Measurements from ENCODE around the gene VWA3A. TPM values are rescaled to one million over a fixed set of nuclear protein-coding genes. Genes with fewer than 3 reads are reported as not detected.
A peak's percentile ranks its signal among the peaks of the same experiment; 100 is the strongest.

Gene VWA3A
- total RNA-seq, 1 donor from 2014 or later, result 4.7 TPM

DNA sequence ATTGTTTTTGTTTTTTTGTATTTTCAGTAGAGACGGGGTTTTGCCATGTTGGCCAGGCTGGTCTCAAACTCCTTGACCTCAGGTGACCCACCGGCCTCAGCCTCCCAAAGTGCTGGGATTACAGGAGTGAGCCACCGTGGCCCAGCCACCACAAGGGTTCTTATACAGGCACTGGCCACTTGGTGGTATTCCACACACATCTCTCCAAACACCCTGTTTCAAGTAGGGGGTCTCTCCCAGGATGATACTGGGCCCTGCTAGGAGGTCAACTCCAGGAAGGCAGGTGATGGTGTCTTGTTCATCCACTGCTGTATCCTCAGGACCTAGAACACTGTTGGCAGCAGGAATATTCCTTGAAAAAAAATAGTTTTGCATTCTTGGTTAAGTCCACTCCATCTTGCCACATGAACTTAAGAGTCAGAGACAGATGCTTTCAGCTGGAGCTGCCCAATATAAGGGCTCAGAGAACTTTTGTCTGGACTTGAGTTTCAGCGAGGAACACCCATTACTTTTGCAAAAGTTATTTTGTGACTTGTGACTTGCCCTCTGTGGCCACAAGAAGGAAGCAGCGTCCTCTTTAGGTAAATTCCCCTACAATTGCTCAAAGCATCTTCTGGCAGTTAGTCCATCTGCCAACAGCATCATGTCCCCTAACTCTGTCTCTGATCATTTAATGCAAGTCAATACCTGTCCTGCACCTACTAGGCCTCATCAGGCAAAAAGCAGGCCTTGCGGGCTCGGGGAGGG is 106.4 kb downstream of the VWA3A start:
- H3K27me3 Mint-ChIP-seq, result peaks cover 12% of the 10 kb centered on the region
- peaks cover 3% of the 10 kb centered on the region for H3K36me3 Mint-ChIP-seq
- peaks cover 13% of the 10 kb centered on the region for H3K4me1 Mint-ChIP-seq (ENCODE audit: unreplicated experiment)
- no peak overlapping the region for H3K4me3 Mint-ChIP-seq
- TF ChIP-seq, protein P1, sequence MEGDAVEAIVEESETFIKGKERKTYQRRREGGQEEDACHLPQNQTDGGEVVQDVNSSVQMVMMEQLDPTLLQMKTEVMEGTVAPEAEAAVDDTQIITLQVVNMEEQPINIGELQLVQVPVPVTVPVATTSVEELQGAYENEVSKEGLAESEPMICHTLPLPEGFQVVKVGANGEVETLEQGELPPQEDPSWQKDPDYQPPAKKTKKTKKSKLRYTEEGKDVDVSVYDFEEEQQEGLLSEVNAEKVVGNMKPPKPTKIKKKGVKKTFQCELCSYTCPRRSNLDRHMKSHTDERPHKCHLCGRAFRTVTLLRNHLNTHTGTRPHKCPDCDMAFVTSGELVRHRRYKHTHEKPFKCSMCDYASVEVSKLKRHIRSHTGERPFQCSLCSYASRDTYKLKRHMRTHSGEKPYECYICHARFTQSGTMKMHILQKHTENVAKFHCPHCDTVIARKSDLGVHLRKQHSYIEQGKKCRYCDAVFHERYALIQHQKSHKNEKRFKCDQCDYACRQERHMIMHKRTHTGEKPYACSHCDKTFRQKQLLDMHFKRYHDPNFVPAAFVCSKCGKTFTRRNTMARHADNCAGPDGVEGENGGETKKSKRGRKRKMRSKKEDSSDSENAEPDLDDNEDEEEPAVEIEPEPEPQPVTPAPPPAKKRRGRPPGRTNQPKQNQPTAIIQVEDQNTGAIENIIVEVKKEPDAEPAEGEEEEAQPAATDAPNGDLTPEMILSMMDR (conservative IDR thresholded peaks at IDR 0.05), result no peak
- no peaks in the 10 kb centered on the region for H3K9me3 Mint-ChIP-seq
- H3K27ac Mint-ChIP-seq, result peak overlapping the region; percentile 53
- DNase-seq (ENCODE audit: extremely low spot score, unreplicated experiment), result no peak

DNA sequence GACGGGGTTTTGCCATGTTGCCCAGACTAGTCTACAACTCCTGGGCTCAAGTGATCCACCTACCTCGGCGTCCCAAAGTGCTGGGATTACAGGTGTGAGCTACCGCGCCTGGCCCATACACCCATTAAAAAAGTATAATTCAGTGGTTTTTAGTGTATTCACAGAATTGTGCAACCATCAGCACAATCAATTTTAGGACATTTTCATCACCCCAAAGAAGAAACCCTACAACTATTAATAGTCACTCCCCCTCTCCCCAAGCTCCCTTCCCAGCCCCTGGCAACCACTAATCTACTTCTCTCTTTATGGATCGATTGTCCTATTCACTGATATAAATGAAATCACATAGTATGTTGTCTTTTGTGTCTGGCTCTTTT is 109.9 kb downstream of the VWA3A start:
- DNase-seq (ENCODE audit: extremely low spot score, unreplicated experiment), result no peak
- Mint-ChIP-seq H3K4me1 (ENCODE audit: unreplicated experiment) (peaks cover 13% of the 10 kb centered on the region), H3K9me3 (peaks cover 5% of the 10 kb centered on the region), H3K4me3 (no peak overlapping the region), H3K36me3 (no peaks in the 10 kb centered on the region), H3K27ac (peak overlapping the region; percentile 81), H3K27me3 (no peaks in the 10 kb centered on the region)
- TF ChIP-seq, protein P1 (conservative IDR thresholded peaks at IDR 0.05), result no peak

DNA sequence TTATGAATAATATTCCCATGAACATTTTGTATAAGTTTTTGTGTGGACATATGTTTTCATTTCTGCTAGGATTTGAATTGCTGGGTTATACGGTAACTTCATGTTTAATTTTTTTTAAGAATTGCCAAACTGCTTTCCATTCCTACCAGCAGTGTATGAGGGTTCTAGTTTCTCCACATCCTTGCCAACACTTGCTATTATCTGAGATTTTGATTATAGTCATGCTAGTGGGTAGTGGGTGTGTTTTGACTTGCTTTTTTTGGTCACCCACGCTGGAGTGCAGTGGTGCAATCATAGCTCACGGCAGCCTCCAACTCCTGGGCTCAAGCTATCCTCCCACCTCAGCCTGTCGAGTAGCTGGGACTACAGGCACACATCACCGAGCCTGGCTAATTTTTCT is 110.8 kb downstream of the VWA3A start:
- Mint-ChIP-seq H3K27ac (no peak overlapping the region), H3K9me3 (peaks cover 5% of the 10 kb centered on the region), H3K4me3 (no peak overlapping the region), H3K27me3 (no peaks in the 10 kb centered on the region), H3K4me1 (ENCODE audit: unreplicated experiment) (peaks cover 20% of the 10 kb centered on the region), H3K36me3 (no peaks in the 10 kb centered on the region)
- no peak for DNase-seq (ENCODE audit: extremely low spot score, unreplicated experiment)
- TF ChIP-seq, protein P1 (conservative IDR thresholded peaks at IDR 0.05), result no peak

DNA sequence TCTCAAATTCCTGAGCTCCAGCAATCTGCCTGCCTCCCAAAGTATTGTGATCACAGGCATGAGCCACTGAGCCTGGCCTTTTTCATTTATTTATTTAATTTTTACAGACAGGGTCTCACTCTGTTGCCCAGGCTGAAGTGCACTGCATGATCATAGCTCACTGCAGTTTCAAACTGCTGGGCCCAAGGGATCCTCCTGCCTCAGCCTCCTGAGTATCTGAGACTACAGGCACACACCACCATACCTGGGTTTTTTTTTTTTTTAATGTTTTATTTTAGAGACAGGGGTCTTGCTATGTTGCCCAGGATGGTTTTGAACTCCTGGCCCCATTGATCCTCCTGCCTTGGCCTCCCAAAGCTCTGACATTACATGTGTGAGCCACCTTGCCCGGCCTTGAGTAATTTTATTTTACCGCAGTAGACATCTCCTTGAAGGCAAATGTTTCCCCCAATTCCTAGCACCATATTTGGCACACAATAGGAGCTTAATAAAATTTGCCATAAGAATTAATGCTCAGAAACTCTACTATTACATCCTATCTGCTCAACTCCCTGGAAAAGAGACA is 111.8 kb downstream of the VWA3A start:
- Mint-ChIP-seq H3K36me3 (no peaks in the 10 kb centered on the region), H3K9me3 (peaks cover 5% of the 10 kb centered on the region), H3K27ac (peak overlapping the region; percentile 87), H3K4me1 (ENCODE audit: unreplicated experiment) (peaks cover 15% of the 10 kb centered on the region), H3K27me3 (no peaks in the 10 kb centered on the region), H3K4me3 (peak overlapping the region; percentile 81)
- DNase-seq (ENCODE audit: extremely low spot score, unreplicated experiment), result no peak
- TF ChIP-seq, protein P1 (conservative IDR thresholded peaks at IDR 0.05), result no peak

DNA sequence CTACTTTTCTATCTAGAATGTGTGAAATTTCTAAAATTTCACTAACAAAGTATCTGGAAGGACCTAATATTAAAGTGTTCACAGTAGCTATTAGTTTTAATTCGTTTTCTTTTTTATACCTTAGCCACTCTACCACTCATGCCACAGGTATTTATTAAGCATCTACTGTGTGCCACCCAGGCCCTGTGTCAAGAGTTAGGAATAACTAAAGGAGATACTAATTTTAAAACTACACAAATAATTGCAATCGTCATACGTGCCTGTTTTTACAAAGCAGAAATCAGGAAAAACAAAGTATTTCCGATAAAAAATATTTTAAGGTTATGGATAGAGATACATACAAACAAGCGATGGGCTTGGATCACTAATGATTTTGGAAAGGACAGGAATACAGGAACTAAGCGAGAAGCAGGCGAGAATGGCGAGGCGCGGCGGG is 113.3 kb downstream of the VWA3A start:
- Mint-ChIP-seq H3K27ac (peak overlapping the region; percentile 87), H3K9me3 (peaks cover 5% of the 10 kb centered on the region), H3K36me3 (peaks cover 2% of the 10 kb centered on the region), H3K27me3 (no peaks in the 10 kb centered on the region), H3K4me3 (peak overlapping the region; percentile 98), H3K4me1 (ENCODE audit: unreplicated experiment) (peaks cover 15% of the 10 kb centered on the region)
- TF ChIP-seq, protein P1 (conservative IDR thresholded peaks at IDR 0.05), result no peak
- DNase-seq (ENCODE audit: extremely low spot score, unreplicated experiment), result no peak
